SKM-1 (cell line): ENCODE data around the gene GIMD1.
"Not testable (repeated sequence)": the region's sequence is repeated elsewhere in the genome, so short reads cannot be mapped to it uniquely, and the experiment has no call there.

ENCODE experiments used
- DNase-seq: peaks from one replicate; lab custom pipeline; 2025; ENCODE audit not compliant: unreplicated experiment; lab: John Stamatoyannopoulos, UW

Gene GIMD1

GRCh38 chr4:106368678-106369077 is at the start of gene GIMD1:
TSS of gene GIMD1 (minus strand) at chr4:106368778. CDS start at chr4:106367435, 1,343 bp downstream.
- DNase-seq, result no peak

GRCh38 chr4:106414366-106414765 is 45.8 kb upstream of the GIMD1 start:
- DNase-seq, result no peak

- no peak for DNase-seq
Measured at GRCh38 chr4:106409901-106410889, 41.6 kb upstream of the GIMD1 start.

DNA sequence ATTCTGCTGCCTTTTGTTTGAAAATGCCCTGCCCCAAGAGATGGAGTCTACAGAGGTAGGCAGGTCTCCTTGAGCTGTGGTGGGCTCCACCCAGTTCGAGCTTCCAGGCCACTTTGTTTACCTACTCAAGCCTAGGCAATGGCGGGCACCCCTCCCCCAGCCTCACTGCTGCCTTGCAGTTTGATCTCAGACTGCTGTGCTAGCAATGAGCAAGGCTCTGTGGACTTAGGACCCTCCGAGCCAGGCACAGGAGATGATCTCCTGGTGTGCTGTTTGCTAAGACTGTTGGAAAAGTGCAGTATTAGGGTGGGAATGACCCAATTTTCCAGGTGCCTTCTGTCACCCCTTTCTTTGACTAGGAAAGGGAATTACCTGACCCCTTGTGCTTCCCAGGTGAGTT is 39.4 kb upstream of the GIMD1 start:
- DNase-seq, result not testable (repeated sequence)

DNA sequence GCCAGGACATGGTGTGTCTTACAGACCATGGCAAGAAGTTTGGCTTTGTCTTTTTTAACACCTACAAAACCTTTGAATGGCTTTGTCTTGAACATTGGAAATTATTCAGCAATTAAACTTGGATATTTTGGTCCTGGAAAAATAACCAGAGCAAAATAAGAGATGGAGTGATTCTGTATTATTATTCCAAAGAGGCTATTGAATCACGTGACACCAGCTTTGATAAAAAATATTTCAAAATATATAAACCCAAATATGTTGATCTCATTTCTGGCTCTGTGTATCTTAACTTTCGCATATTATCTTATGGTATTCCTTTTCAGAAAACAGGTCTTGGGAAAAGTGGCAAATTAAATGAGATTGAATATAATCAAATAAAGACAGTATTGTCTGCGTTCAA is 32.6 kb upstream of the GIMD1 start:
- DNase-seq, result no peak

DNA sequence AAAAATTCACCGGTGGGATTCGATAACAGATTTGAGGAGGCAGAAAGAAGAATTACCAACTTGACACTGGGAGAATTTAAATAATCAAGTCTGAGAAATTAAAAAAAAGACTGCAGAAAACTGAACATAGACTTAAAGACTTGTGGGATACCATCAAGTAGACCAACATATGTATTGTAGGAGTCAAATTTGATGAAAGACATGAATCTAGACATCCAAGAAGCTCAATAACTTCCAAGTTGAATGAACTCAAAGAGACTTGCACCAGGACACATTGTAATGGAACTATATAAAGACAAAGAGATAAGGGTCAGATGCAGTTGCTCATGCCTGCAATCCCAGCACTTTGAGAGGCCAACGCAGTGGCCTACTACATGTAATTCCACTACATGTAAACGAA is 30.3 kb upstream of the GIMD1 start:
- not testable (repeated sequence) for DNase-seq

GRCh38 chr4:106395582-106395981 is 27.0 kb upstream of the GIMD1 start:
- DNase-seq, result no peak

- no peak for DNase-seq
Measured at GRCh38 chr4:106385853-106386393, 17.3 kb upstream of the GIMD1 start.

- no peak for DNase-seq
Measured at GRCh38 chr4:106384878-106385277, 16.3 kb upstream of the GIMD1 start.

DNA sequence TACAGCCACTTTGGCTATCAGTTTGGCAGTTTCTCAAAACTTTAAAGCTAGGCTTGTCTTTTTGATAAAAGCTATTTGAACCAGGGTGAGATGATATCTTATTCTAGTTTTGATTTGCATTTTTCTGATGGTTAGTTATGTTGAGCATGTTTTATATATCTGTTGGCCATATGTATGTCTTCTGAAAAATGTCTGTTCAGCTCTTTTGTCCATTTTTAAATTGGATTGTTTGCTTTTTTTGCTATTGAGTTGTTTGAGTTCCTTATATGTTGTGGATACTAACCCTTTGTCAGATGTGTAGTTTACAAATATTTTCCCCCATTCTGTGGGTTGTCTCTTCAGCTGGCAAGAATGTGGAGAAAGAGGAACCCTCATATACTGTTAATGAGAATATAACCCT is 11.6 kb upstream of the GIMD1 start:
- no peak for DNase-seq

DNA sequence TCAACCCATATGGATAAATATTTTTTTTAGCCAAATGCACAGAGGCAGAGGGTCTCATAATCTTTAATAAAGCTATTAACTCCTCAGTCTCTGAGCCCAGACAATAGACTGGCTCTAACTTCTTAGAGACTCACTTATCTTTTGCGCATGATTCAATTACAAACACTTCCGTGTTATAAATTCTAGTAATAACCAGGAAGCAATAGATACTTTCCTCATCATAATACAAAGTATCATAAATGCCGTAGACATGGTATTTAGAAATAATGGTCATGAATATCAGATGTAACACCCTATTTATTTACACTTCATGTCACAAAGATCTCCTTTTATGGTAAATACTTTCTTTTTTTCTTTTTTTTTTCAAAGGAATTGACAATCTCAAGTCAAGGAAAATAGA is 4.4 kb upstream of the GIMD1 start:
- no peak for DNase-seq

GRCh38 chr4:106371161-106371560 is 2.6 kb upstream of the GIMD1 start:
- DNase-seq, result no peak

- DNase-seq, result peak; percentile 26
Measured at GRCh38 chr4:106370214-106370613, 1.6 kb upstream of the GIMD1 start.

GRCh38 chr4:106369456-106370060 is 980 bp upstream of the GIMD1 start:
- peak; percentile 60 for DNase-seq

GRCh38 chr4:106367072-106367471 is 1.5 kb downstream of the GIMD1 start:
- no peak for DNase-seq

DNA sequence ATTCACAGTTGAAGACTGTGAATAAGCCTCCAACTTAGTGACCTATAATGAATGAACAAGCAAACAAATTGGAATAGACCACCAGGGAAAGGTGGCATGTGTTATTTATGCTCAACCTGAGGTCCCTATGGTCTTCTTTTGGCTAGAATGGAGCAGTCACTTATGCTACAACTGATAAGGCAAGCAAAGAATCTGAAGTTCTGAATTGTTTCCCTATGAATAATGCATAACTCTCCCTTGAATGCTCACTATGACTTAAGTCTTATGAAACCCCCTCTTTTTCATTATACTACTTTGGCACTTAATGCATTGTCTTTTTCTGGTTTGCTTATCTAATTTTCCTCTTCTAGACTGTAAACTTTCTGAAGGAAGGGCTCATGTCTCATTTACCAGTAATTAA is 2.6 kb downstream of the GIMD1 start:
- no peak for DNase-seq

GRCh38 chr4:106365613-106366012 is 3.0 kb downstream of the GIMD1 start:
- peak; percentile 30 for DNase-seq

- DNase-seq, result no peak
Measured at GRCh38 chr4:106364282-106364681, 4.3 kb downstream of the GIMD1 start.

GRCh38 chr4:106362086-106362825 is 6.3 kb downstream of the GIMD1 start:
- DNase-seq, result no peak

GRCh38 chr4:106358899-106359298 is 9.7 kb downstream of the GIMD1 start:
- peak; percentile 3 for DNase-seq

DNA sequence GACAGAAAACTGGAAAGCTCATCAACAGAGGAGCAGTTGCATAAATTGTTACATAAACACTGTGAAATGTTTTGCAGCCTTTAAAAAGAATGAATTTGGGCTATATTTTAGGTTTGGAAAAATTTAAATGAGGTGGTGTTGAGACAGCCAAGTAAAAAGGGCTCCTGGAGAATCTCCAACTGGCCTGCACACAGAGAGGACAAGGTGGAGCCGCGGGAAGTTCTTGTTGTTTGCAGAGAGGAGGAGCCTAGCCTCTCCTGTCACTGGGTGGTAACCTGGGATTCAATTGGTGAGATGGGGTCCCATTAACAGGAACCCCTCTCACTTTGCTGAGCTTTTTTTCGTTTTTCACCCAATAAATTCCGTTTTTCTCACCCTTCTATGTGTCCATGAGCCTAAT is 13.4 kb downstream of the GIMD1 start:
- DNase-seq, result no peak
